Neural cell (in vitro differentiated cells): ENCODE measurements around the gene C17orf50. TPM values are rescaled to one million over a fixed set of nuclear protein-coding genes. Genes with fewer than 3 reads are reported as not detected.

Source experiments
- polyA plus RNA-seq: library from polyadenylated mRNA; depleted of rRNA; stranded (reverse); fragments of >200 nt; gene quantifications from 2 replicates; pipeline ENCODE4 v1.2.3, GENCODE V29; 2014

C17orf50 gene
- polyA plus RNA-seq, 1 donor from 2014 or later = not detected

Other genes starting within 250 kb of the C17orf50 start
- gene SLFN12L, start 223.2 kb upstream of the C17orf50 start, polyA plus RNA-seq = not detected in 2 replicates
- not detected in 2 replicates for gene SLFN14, start 200.1 kb upstream of the C17orf50 start, polyA plus RNA-seq
- 3.8 and 7.3 TPM in 2 replicates for gene PEX12, start 182.3 kb upstream of the C17orf50 start, polyA plus RNA-seq
- gene AP2B1, start 173.6 kb upstream of the C17orf50 start, polyA plus RNA-seq = 59.5 and 65.1 TPM in 2 replicates
- 10.7 and 11.3 TPM in 2 replicates for gene RASL10B, start 29.2 kb upstream of the C17orf50 start, polyA plus RNA-seq
- 0.38 and 1.2 TPM in 2 replicates for gene GAS2L2, start 7.6 kb upstream of the C17orf50 start, polyA plus RNA-seq
- 0.31 TPM in 1 of 2 replicates, not detected in the other for gene MMP28, start 34.8 kb downstream of the C17orf50 start, polyA plus RNA-seq
- gene TAF15, start 48.6 kb downstream of the C17orf50 start, polyA plus RNA-seq = 45.8 and 50.9 TPM in 2 replicates
- not detected in 2 replicates for gene HEATR9, start 108.0 kb downstream of the C17orf50 start, polyA plus RNA-seq
- gene CCL5, start 119.5 kb downstream of the C17orf50 start, polyA plus RNA-seq = not detected in 2 replicates
- gene RDM1, start 169.9 kb downstream of the C17orf50 start, polyA plus RNA-seq = not detected in 2 replicates
- gene LYZL6, start 182.8 kb downstream of the C17orf50 start, polyA plus RNA-seq = not detected in 2 replicates
- gene CCL16, start 220.6 kb downstream of the C17orf50 start, polyA plus RNA-seq = not detected in 2 replicates
- not detected in 2 replicates for gene CCL14, start 225.8 kb downstream of the C17orf50 start, polyA plus RNA-seq
- not detected in 2 replicates for gene CCL15, start 240.7 kb downstream of the C17orf50 start, polyA plus RNA-seq